ENCODE data around the gene BMP8B. TPM values are rescaled to one million over a fixed set of nuclear protein-coding genes. Genes with fewer than 3 reads are reported as not detected.

BMP8B gene
- polyA plus RNA-seq, 3 donors, result 1.6 to 2.3 (median 2.3) TPM

- DNase-seq (ENCODE audit: low read depth in 3 of 3, low spot score in 2 of 3), result no peak
Measured at GRCh38 chr1:39727932-39728317, 60.7 kb downstream of the BMP8B start.

GRCh38 chr1:39727221-39727931 lies 61.3 kb downstream of the BMP8B start:
- DNase-seq (ENCODE audit: low read depth in 3 of 3, low spot score in 2 of 3), result no peak

GRCh38 chr1:39726600-39726999 lies 62.1 kb downstream of the BMP8B start:
- no peak for DNase-seq (ENCODE audit: low read depth in 3 of 3, low spot score in 2 of 3)

- no peak for DNase-seq (ENCODE audit: low read depth in 3 of 3, low spot score in 2 of 3)
Measured at GRCh38 chr1:39722495-39722894, 66.2 kb downstream of the BMP8B start.

GRCh38 chr1:39721664-39722063 lies 67.0 kb downstream of the BMP8B start:
- no peak for DNase-seq (ENCODE audit: low read depth in 3 of 3, low spot score in 2 of 3)

- peak in 2 of 3 donors; percentile 53 to 58 for DNase-seq (ENCODE audit: low read depth in 3 of 3, low spot score in 2 of 3)
Measured at GRCh38 chr1:39720094-39720999, 68.3 kb downstream of the BMP8B start.

GRCh38 chr1:39717809-39718208 lies 70.9 kb downstream of the BMP8B start:
- DNase-seq (ENCODE audit: low read depth in 3 of 3, low spot score in 2 of 3), result no peak

- DNase-seq (ENCODE audit: low read depth in 3 of 3, low spot score in 2 of 3), result no peak
Measured at GRCh38 chr1:39713557-39713956, 75.1 kb downstream of the BMP8B start.

GRCh38 chr1:39711966-39712340 lies 76.7 kb downstream of the BMP8B start:
- no peak for DNase-seq (ENCODE audit: low read depth in 3 of 3, low spot score in 2 of 3)

GRCh38 chr1:39711104-39711965 lies 77.3 kb downstream of the BMP8B start:
- DNase-seq (ENCODE audit: low read depth in 3 of 3, low spot score in 2 of 3), result no peak

GRCh38 chr1:39707506-39707905 lies 81.2 kb downstream of the BMP8B start:
- no peak for DNase-seq (ENCODE audit: low read depth in 3 of 3, low spot score in 2 of 3)

Other genes starting within 250 kb of the BMP8B start
- 100 to 1,000 TPM; 198 to 214 (median 199) TPM for gene PABPC4, start 212.1 kb downstream of the BMP8B start, polyA plus RNA-seq (ENCODE audit: insufficient read length in 3 of 3)
- 10 to 100 TPM; 20.6 to 23.1 (median 22.9) TPM for gene HEYL, start 149.2 kb downstream of the BMP8B start, polyA plus RNA-seq (ENCODE audit: insufficient read length in 3 of 3)
- under 1 TPM; 0.24 to 0.58 (median 0.31) TPM for gene NT5C1A, start 116.8 kb downstream of the BMP8B start, polyA plus RNA-seq (ENCODE audit: insufficient read length in 3 of 3)
- gene HPCAL4, start 97.4 kb downstream of the BMP8B start, polyA plus RNA-seq (ENCODE audit: insufficient read length in 3 of 3), result 1 to 10 TPM in 1 of 3 donors, under 1 TPM in 2; 0.76 to 1.5 (median 0.92) TPM
- 10 to 100 TPM; 72.1 to 75.1 (median 72.5) TPM for gene PPIE, start 50.0 kb downstream of the BMP8B start, polyA plus RNA-seq (ENCODE audit: insufficient read length in 3 of 3)
- gene OXCT2, start 17.5 kb downstream of the BMP8B start, polyA plus RNA-seq (ENCODE audit: insufficient read length in 3 of 3), result under 1 TPM; 0.17 to 0.40 (median 0.25) TPM
- gene TRIT1, start 94.6 kb upstream of the BMP8B start, polyA plus RNA-seq (ENCODE audit: insufficient read length in 3 of 3), result 10 to 100 TPM; 28.7 to 36.8 (median 32.7) TPM
- gene MYCL, start 113.1 kb upstream of the BMP8B start, polyA plus RNA-seq (ENCODE audit: insufficient read length in 3 of 3), result 1 to 10 TPM; 6.7 to 8.0 (median 7.1) TPM
- 1 to 10 TPM; 1.8 to 2.2 (median 2.2) TPM for gene MFSD2A, start 166.3 kb upstream of the BMP8B start, polyA plus RNA-seq (ENCODE audit: insufficient read length in 3 of 3)

Data from right renal cortex interstitium (tissue), 3 donors.